GM19099 (cell line): ENCODE data around the gene TCF7L2.

Source experiments
- POLR2A ChIP-seq: IDR thresholded peaks from 3 replicates; pipeline ENCODE4 v1.6.1; 2011; ENCODE audit warnings: low read depth; ENCODE audit not compliant: insufficient read length; ENCODE audit errors: extremely low read depth

TCF7L2 gene

DNA sequence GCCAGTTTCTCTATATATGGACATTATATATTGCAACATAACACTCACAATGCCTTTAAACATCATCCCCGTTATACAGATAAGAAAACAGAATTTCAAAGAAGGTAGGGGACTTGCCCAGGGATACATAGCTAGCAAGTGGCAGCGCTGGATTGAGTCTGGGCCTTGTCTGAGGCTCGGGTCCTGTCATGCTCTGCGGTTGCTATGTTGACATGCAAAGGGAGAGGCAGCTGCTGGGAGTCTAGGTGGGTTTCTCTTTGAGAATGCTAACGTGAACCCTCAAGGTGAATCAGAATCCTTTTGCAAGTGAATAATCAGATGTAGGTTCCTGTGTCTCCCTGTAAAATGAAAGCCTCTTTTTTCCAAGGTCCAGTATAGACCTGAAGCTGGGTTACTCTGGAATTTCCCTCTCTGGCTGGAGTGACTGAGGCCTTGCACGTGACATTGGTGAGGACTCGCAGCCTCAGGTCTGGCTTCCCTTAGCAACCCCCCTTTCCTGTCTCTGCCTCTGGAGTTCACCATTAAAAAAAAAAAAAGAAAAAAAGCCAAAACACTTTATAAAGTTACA is 38.9 kb downstream of the TCF7L2 start:
- no peak for TF ChIP-seq POLR2A

DNA sequence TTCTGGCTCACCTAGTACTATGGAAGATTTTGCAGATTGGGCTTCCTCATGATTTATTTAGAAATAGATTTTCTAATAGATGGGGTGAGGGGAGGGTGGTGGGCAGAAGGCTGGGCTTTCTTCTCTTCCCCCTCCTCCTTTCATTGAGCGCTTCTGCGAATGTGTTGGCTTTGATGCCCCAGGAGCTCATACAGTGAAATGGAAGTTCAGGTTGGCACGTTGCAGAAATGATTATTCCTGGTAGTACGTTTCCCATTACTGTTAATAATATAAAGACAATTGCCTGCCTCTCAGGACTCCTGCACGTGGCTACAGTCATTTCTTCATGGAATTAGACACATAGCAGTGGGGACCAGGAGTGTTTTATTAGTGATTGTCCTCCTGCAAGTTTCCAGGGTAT is 39.8 kb downstream of the TCF7L2 start:
- no peak for TF ChIP-seq POLR2A

DNA sequence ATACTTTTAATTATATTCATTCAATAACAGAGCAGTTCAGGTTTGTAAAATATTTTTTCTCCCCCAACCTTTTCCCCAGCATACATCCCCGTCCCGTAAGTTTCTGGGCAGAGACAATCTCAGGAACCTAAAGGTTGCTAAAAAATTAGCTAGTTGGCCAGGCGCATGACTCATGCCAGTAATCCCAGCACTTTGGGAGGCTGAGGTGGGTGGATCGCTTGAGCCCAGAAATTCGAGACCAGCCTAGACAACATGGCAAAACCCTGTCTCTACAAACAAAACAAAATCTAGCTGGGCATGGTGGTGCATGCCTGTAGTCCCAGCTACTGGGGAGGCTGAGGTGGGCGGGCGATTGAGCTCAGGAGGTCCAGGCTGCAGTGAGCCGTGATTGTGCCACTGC is 40.2 kb downstream of the TCF7L2 start:
- TF ChIP-seq POLR2A, result no peak

DNA sequence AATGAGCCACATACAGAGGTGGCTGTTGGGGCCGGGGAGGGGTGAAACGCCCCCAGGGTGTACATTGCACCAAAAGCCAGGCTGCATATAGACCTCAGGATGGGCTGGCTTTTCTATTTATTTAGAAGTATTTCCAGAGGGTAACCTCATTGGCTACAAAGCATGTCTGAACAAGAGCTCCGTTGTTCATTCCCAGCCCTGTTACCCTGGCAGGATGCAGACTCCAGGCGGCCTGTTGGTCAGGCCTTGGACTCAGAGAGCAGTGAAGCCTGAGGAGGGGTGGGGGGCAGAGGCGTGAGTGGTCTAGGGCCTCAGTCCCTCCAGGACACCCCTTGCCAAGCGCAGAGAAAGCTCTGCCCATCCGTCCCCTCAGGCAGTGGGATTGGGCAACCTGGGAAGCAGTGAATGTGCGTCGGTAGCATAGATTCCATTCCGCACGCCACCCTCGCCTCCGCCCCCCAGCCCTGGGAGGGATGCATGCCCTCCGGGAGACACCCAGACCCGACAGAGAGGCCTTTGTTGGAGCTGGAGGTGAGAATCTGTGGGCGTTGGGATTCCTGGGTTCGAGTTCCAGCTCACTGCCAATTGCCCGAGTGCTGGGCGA is 41.9 kb downstream of the TCF7L2 start:
- TF ChIP-seq POLR2A, result no peak

DNA sequence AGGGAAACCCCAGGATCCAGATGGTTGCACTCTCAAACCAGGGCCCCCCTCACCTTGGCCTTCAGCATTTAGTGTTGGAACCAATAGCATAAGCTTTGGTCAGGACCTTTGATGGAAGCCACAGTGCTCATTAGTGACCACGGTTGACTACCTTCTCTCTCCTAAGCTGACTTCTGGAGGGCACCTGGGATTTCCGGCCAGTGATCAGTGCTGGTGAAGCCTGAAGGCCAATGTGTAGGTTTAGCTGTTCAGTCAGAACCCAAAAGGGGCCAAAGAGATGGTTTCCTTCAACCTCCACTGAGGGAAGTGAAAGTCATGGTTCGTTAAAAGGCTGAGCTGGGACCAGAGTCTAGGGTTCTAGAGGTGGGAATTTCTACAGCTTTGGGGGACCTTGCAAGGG is 46.4 kb downstream of the TCF7L2 start:
- TF ChIP-seq POLR2A, result no peak

DNA sequence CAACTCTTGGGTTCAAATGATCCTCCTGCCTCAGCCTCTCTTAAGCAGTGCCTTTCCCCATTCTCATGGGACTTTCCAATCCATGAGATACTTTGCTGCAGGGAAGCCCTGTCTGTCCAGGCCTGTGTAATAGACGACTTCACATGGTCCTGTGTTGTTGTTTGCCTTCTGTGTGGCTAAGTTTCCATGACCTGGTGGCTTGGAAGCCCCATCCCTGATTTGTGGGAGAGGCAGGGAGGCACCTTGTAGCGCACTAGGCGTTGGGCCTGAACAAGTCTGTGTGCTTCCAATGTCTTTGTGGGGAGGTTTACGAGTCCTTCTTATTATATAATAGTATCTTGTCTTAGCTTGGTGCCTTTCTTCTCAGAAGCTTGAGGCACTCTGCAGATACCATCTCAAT is 49.1 kb downstream of the TCF7L2 start:
- TF ChIP-seq POLR2A, result no peak

DNA sequence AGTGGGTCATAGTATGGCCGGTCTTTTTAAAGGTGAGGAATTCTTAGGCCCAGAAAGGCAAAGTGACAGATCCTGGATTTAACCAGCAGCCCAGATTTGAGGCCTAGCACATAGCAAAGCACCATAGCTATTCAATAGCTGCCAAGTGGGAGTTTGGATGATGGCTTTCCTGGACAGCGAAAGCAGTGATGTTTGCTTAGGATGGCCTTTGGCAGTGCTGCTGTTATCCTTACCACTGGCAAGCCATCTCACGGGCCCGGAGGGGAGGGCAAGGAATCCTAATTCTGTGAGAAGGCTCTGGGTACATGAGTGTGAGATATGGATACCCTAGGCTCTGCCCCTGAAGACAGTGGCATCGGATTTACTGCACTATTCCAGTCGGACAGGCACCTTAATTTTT is 50.4 kb downstream of the TCF7L2 start:
- no peak for TF ChIP-seq POLR2A

DNA sequence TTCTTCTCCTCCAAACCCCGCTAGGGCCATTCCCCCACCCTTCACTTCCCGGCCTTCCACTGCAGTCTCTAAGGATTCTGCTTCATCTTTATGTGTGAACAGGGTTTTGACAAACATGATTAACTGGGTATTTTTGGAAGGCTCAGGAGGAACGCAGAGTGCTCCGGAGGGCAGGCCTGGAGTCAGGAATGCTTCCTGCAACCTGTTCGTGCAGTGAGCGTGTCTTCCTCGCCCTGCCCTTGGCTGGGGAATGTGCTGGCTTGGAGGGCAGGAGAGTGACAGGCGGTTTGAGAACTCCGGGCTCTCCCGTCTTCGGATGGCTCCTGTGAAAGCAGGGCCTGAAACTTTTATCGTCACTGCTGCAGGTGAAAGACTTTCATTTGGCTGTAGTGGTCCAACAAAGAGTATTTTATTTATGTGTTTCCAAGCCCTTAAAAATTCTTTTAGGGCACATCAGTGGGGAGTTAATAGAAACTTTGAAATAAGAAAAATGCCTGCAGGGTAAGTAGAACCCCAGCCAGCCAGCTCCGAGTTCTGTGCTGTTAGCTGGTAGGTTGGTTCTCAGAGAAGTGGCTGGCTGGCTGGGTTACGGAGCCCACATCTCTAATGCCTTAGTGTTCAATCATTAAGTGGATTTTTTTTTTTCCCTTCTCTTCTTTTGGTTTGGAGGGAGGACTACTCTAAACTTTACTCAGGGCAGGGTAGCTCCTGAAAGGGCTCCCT is 51.0 kb downstream of the TCF7L2 start:
- TF ChIP-seq POLR2A, result no peak

DNA sequence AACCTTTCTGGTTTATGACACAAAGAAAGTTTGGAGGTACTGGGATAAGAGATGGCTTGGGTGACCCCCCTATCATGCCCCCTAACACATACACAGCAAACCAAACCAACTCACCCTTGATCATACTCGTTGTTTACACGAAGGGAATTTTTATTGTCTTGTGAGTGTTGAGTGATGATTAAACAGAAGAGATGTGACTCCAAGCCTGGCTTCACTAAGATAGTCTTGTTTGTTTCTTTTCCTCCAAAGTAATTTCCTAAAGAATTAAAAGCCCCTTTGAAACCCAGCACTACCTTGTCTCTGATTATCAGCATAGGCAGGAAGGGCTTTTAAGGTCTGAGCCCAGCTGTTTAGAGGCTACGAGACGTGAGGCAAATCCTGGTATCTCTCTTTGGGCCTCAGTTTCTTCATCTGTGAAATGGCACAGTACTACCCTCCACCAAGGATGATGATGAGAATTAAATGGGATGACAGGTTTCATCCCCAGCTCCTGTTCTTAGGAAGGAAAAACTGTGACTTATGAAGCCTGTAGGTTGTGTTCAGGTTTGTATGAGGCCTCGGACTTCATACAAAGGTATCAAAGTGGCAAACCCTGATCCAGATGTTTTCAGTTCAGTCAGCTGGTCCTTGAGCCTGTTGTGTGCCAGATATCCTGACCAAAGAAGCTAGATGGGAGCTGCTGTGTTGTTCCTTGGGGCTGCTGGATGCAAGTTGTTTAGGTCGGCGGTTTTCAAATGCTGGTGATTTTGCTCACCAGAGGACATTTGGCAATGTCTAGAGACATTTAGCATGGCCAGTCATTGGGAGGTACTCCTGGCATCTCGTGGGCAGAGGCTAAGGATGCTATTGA is 51.8 kb downstream of the TCF7L2 start:
- no peak for TF ChIP-seq POLR2A

DNA sequence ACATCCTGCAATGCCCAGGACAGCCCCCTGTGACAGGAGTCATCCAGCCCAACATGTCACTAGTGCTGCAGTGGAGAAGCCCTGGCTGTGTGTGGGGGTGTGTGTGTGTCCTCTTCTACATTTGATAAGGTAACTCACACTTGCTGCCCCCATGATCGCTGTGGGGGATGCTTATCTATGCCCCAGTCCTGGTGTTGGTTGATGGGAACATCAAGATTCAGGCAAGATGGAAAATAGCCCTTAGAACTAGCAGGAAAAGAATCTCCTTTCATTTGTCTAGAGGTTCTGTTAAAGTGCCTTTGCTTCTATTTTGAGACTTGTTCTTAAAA is 52.4 kb downstream of the TCF7L2 start:
- TF ChIP-seq POLR2A, result no peak

DNA sequence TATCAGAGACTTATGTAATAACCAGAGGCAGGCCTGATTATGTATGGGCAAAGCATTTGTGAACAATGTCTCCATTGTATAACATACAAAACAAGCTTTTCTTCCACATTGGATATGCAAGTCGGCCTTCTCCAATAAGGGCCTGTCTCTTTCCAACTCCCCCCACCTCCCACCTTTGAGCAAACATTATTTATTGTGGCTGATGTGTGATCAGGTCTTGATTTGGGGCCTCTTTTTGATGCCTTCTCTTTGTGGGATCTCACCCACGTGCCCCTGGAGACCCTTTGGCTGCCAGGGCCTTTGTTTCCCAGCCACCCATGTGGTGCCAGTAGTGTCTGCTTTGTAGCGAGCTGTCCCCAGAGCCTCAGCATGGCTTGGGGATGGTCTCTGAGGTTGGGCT is 53.0 kb downstream of the TCF7L2 start:
- TF ChIP-seq POLR2A, result no peak

DNA sequence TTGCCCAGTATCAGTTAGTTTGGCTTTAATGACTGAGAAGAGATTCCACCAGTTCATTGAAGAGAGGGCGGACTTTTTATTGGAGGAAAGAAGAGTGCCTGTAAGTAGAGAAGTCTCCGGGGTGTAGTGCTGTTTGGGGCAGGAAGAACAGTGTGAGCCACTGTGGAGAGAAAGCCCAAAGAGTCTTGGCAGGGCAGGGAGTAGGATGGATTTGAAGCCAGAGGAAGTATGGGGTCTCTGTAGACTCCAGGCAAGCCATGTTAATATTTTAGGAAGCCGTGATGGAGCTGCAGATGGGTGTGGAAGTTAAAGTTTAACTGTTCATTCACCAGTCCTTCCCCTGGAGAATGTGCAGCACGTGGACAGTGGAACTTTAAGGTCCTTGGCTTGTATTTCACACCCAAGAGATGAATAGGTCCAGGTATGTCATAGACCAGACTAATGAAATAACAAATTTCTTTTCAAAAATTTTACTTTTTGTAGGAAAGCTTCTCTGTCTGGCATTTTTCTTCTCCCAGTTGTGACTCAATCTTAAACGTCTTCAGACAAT is 54.1 kb downstream of the TCF7L2 start:
- no peak for TF ChIP-seq POLR2A

DNA sequence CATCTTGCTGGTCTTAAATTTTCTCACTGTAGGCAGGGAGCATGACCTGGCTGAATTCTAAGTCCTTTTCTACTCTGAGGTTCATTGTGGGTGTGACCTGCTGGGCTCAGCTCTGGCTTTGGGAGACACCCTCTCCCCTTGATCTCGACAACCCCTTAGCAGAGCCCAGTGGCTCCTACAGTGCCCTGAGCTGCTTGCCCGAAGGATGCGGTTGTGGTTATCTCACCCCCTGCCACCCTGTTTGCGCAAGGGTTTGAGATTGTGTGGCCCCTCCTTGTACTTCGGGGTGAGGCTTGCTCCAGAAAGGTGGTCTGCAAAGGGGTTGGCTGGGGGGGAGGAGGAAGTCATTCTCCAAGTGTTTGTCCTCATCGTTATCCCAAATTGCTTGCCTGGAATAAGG is 55.3 kb downstream of the TCF7L2 start:
- TF ChIP-seq POLR2A, result no peak

DNA sequence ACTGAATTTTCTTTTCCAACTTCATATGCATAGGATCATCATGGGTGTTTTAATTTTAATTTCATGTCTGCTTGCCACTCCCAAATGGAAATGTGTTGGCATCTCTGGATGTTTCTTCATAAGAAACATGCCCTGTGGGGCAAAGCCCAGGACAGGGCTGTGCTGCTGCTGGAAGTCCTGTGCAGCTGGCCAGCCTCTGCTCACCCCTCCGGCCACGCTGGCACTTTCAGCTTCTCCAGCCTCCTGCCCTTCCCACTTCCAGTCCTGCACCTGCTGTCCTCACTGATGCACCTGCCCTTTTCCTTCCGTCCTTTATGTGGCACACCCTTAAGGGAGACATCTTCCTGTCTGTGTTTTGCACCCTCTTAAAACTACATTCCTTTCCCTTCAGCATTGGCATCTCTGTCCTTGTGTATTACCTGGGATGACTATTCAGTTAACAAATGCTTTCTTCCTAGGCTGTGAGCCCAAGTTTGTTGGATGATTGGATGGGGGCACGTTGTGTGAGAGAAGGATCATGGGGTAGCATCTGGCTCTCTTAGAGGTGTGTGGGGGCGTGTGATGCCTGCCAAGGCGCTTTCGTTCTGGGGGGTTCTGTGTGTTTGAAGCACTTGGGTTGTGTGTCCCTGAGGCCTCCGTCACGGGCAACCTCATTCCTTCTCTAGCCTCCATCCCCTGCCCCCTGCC is 56.8 kb downstream of the TCF7L2 start:
- no peak for TF ChIP-seq POLR2A

DNA sequence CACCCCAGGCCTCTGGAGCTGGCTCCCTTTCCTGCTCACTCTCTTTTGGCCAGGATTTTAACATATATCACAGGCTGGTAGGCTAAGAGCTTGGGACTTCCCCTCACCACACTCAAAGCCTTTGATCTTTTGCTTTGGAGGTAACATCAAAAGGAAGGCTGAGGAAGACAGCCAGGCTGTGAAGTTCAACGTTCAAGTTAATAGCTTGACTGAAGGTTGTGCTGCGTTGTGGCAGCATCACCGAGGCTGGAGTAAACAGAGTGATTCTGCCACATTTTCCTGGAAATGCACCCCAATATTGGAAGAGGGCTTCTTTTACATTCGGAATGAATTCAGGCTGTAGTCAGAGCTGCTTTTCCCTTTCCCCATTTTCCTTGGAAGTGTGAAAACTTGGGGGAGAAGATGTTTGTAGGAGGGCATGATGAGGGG is 57.3 kb downstream of the TCF7L2 start:
- TF ChIP-seq POLR2A, result no peak

DNA sequence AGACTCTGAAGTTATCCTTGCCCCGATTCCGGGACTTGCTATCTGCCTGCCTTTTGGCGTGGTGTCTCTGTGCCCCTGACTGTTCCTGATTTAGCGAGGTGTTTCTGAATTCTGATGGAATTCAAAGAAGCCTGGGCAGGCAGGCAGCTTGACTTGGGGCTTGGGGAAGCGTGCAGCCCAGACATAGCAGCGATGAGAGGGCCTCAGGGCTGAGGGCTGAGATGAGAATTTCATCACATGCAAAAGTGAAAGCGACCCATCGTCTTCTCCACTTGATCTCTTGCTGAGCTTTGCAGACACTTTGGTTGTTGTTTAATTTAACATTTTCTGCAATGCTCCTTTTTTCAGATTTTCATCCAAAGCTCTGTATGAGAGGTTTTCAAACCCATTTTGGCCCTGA is 57.8 kb downstream of the TCF7L2 start:
- no peak for TF ChIP-seq POLR2A
